ENCODE measurements around the gene ALOX15.
"Not testable (repeated sequence)": the region's sequence is repeated elsewhere in the genome, so short reads cannot be mapped to it uniquely, and the experiment has no call there.

ALOX15 gene

DNA sequence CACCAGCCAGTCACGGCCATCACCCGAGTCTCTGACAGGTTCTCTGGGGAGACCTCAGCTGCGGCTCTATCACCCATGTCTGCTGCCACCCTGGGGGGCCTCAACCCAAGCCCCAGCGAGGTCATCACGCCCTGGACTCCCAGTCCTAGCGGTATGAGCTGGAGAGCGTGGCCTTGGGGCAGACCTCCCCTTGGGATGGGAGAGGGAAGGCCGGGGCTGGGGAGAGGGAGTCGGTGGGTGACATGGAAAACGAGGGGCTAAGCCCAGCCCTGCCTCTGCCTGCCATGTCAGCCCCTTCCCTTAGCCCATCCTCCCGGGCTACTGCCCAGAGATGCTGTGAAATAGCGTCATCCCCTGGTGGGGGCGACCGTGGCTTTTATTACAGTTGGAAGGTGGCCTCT, 48.5 kb downstream of the ALOX15 start:
- no peak for DNase-seq

DNA sequence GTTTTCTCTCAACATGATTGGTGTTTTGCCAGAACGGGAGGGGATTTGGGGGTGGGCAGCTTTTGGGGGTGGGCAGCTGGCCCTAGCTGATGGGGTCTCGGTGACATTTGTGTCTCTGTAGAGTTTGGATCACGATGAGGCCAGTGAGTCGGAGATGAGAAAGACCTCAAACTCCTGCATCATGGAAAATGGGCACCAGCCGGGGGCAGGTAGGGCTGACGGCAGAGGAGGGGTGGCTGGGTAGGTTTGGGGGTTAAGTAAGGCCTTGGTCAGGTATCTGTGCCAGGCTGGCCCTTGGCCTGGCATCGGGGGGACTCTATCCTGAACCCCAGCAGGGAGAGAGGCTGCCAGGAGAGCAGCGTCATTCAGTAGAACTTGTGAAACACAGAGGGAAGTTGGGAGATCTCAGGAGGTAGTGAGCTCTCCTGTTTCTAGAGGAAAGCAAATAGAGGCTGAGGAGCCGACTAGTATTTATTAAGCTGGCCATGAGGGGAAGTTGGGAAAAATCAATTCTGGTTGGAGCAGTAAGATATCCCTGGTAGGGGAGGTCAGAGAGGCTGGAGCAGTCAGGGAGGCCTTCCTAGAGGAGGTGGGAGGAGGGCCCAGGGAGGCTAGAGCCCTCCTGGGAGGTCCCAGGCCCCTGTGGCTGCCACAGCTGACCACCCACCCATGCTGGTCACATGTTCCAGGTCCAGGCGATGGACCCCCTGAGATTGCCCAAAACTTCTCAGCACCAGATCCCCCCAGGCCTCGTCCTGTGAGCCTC, 49.1 kb downstream of the ALOX15 start:
- DNase-seq = no peak

DNA sequence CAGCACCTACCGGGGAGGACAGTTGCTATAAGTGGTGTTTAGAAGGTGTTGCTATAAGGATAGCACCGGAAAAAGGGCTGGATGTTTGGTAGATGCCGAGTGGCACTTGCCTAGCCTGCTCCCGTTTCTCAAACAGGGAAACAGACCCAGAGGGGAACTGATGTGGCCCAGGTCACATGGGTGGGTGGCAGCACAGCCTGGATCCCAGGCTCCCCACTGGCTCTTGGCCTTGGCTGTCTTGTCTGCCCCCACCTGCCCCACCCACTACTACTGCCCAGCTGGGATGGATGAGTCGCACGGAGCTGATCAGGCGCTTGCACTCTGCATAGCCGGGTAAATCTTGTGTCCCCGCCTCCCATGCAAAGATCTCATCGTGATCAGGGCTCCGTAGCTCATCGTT, 49.9 kb downstream of the ALOX15 start:
- DNase-seq = no peak

DNA sequence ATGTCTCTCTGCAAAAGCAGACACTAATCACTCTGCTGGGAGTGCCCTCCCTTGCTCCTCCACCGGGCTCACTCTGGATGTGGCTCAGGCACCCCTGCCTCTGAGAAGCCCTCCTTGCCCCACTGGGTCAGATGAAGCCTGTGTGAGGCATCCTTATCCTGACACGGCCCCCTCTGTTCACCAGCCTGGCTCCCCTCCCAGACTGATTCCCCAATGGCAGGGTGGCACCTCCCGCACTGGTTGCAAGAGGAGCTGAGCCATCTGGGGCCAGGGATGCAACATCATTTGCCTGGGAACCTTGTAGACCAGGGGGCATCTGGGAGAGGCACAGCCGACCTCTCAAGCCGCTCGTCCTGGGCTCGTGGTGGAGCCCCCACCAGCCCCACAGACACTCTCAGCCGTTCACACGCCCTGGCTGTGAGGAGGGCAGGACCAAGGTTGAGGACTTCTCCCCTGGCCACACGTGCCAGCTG, 50.5 kb downstream of the ALOX15 start:
- no peak for DNase-seq

DNA sequence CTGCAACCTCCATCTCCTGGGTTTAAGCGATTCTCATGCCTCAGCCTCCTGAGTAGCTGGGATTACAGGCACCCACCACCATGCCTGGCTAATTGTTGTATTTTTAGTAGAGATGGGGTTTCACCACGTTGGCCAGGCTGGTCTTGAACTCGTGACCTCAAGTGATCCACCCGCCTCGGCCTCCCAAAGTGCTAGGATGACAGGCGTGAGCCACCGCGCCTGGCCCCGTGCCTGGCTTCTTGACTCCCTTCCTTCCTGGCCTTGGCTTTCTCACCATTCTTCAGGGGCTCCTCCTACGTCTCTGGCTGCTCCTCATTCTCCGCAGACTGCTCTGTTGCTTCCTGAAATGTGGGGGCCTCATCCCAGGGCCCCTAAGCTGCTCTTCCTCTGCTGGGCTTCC, 51.4 kb downstream of the ALOX15 start:
- DNase-seq = not testable (repeated sequence)

DNA sequence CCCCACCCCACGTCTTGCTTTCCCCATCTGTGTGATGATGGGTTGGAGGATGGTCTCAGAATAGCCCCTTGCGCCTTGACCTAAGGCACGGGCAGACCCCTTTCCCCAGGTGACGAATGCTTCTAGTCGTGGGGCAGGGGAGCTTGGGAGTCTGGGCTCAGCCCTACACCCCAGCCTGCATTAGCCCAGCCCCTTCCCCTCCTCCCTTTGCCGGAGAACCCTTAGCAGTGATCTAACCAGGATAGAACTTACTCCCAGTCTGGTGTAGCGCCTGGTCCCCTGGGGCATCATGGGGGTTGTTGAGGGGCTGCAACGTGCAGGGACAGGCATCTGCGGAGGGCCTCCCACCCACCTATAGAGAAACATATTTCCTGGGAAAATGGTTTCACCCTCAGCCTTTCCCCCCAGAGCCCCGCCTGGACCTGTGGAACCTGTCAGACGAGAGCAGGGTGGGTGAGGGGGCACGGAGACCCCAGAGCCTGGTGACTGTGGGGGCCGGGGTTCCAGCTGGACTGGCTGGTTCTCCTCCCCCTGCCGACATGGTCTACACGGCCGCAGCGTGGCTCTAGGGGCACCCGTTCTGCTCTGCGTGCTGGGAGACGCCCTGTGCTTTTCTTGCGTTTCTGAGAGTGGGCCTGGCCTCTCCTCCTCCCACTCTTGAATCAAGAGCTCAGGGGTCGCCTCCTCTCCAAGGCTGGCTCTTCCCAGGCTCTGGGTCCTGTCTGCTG, 52.4 kb downstream of the ALOX15 start:
- DNase-seq = no peak

DNA sequence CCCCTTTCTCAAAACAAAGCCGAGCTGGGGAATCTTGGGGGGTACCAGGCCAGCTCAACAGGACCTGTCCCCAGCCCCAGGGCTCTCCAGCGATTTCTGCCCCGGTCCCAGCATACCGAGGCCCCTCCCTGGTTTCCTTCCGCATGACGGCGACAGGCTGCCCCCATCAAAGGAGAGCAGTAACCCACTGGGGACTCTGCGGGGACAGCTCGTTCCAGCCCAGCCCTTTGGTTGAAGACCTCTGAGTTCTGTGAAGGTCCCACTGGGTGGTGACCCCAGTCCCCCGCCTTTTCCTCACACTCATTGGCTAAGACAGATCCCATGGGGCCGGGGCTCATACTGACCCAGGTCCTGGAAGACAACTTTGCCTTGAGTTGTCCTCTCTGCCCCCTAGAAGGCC, 53.1 kb downstream of the ALOX15 start:
- no peak for DNase-seq

DNA sequence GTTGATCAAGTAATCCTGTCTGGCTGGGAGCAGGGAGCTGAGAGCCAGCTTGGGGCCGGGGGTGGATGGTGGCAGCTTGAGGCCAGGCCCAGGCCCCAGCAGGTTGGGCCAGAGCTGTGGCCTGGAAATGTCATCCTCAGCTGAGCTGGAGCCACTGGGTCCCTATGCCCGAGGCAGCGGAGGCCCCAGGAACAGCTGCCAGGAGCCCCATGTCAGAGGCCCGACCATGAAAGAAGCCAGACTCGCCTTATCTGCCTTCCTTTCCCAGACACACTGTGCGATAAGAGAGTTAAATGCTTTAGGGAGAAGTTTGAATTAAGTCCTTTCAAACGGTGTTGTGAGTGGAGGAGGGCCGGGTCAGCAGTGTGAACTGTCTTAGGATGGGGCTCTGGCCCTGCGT, 53.7 kb downstream of the ALOX15 start:
- DNase-seq = no peak

DNA sequence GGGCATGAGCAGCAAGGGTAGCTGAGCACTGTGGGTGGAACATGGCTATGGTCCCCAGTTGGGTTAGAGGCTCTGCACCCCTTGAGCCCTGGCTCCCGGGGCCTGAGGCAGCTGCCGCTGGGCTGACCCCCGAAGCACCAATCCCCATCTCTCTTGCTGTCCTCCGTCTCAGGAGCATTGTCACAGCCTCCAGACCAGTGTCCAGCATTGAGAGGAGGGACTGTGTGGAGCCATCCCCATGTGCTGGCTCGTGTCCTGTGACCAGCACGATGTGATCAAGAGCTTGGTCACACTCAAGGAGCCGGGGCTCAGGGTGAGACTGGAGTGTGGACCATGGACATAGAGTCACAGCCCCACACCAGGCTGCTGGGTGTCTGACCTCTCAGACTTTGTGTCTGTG, 54.3 kb downstream of the ALOX15 start:
- DNase-seq = no peak

DNA sequence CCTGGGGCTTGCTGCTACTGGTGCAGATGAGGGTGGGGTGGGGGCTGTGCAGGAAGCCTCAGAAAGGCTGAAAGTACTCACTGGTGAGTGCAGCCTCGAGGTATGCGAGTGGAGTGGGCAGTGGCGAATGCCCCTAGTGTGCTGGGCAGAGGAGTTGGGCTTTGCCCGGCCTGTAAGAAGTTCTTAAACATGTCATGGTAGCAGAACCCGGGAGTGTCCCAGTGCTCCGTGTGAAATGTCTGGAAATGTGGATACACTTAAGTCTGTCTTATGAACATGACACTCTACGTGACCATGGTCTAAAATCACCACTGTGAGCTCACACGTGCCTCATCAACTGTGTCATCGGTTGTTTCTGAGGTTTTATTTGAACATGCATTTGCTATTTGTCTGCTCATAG, 55.4 kb downstream of the ALOX15 start:
- no peak for DNase-seq

DNA sequence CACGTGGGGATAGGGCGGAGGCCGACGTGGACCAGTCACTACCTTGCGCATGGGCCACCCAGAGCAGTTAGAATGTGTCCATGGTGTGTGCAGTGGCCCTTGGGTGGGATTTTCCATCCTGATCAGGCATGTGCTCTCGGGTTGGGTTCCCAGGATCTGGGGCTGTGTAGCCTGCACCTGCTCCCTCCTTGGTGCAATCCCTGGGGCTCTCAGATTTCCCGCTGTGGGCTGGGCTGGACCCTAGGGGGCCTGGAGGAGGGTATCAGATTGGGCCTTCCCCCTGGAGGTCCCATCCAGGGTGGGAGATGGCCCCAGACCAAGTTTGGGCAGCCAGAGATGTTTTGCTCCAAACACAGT, 55.9 kb downstream of the ALOX15 start:
- no peak for DNase-seq

DNA sequence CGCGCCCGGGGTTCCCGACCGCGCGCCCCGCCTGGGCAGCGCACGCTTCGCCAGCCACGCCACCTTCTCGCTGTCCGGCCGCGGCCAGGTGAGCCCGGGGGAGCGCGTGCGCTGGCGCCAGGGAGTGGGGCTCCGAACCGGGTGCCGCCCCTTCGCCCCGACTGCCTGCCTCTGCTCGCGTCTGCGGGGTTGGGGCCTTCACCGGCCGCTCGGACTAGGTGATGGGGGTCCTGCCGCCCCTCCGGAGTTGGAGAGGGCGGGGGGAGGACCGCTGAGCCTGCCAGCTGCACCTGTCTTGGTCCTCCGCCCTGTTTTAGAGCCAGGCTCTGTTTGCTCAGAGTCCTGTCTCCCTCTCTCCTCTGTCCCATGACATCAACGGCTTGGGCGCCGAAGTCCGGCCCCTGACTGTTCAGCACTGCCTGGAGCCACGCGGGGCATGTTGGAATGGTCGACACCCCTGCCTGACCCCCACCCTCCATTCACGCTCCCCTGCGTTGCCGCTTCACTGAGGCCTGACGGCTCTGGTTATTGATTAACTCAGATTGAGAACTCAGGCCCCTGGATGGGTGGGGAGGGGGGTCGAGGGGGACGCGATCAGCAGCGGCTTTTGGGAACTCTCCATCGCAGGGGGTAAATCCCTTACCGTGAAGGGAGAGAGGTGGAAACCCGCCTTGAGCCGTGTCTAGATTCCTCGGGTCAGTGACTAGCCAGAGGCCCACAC, 56.4 kb downstream of the ALOX15 start:
- peak; percentile 80 for DNase-seq

DNA sequence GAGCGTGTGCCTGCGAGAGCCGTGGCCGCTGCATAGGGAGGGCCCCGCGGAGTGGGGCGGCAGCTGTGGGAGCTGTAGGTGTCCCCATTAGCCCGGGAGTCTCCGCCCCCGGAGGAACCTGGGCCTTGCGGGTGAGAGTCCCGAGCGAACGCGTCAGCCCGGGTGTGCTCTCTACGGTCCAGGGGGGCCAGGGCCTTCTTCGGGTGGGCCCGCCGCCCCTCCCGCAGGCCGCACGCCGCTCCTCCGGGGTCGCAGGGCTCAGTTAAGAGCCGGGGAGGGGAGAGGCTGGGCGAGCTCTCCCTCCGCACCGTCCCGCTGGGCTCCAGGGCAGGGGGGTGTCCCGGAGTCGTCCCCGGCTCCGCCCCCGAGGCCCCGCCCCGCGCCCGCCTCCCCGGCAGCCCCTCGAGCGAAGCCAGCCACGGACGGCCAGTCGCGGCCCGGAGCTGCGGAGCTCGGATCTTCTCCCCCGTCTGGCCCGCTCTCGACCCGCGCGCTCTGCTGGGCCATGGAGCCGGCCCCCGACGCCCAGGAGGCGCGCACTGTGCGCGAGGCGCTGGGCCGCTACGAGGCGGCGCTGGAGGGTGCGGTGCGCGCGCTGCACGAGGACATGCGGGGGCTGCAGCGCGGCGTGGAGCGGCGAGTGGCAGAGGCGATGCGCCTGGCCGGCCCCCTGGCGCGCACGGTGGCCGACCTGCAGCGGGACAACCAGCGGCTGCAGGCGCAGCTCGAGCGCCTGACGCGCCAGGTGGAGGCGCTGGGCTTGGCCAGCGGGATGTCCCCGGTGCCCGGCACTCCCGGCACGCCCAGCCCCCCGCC, 57.2 kb downstream of the ALOX15 start, which contains the start of gene SMTNL2:
Gene SMTNL2 (plus strand): TSS at position 429 of the 816 bp plus-strand sequence. CDS start 77 bp downstream, at position 506.
- peak; percentile 94 for DNase-seq

DNA sequence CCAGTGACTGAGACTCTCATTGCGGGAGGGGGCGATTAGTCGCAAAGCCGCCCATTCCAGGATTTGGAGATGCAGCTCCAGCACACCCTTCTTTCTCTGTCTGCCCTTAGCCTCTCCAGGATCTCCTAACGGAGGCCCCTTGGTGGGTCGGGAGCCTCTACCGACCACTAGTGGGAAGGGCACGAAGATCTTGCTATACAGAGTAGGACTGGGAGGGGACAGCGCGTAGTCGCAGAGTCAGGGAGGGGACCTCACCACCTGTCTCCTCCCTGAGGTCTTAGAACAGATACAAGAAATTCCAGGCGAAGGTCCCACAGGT, 57.7 kb downstream of the ALOX15 start:
- no peak for DNase-seq

DNA sequence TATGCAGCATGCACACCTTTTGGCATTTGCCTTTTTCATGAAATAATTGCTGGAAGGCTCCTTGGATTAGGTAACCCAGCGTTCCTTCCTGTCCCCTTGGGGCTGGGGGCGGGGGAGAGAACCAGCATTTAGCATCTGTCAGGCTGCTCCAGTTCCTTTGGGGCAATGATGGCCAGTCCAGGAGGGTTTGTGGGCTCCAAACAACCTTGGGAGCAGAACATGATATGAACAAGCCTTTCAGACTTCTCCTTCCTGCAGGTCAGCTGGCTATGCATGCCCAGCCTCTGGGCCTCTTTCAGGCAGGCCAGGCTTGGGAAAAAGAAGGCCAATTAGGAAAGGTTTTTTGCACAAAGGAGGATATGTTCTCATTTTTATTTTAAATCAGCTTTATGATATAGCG, 58.3 kb downstream of the ALOX15 start:
- no peak for DNase-seq

DNA sequence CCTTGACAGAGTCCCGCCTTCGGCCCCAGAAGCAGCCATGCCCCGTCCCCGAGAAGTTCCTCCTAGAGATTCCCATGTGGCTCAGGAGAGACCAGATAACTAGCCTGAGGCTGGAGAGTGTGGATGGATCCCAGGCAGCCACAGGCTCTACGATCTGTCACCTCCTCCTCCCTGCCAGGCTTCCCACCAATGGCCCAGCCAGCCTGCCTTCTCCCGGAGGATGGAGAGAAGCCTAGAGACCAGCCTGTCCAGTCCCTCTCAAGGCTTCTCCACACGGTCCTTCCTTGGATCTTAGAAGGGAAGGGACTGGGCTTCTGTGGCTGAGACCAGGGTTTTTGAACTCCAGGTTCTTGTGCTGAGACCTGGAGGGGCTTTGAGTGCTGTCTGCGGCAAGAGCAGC, 58.8 kb downstream of the ALOX15 start:
- DNase-seq = no peak

DNA sequence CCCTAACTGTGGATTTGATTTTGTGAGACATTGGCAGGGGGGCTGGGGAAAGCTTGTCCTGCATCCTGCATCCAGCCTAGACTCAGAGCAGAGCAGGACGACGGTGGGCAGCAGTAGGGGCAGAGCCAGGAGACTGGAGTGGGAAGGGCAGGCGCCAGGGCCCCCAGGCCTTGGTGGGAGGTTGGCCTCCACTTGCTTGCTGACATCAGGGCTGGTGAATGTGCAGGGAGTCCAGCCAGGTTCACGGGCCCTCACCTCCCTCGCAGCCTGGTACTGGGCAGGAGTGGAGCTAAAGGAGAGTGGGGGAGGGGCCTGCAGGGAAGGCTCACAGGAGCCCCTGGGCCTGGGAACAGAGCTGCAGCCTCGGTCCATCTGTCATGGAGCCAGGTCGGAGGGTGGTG, 59.4 kb downstream of the ALOX15 start:
- no peak for DNase-seq

All from right kidney (tissue), 1 donor.